Heart left ventricle (tissue), 16 donors: Measurements from ENCODE around the gene PSMB10. TPM values are rescaled to one million over a fixed set of nuclear protein-coding genes. Genes with fewer than 3 reads are reported as not detected.

Experiments
- ATAC-seq, 4 donors: fragments of 200-7000 bp; cut with Tn5 transposase; one replicate each; pipeline ENCODE4 v1.9.1; 2020 to 2022; ENCODE audit warnings: moderate library complexity in 4 of 4, mild to moderate bottlenecking in 3 of 4, moderate number of reproducible peaks in 1 of 4
- DNase-seq, 5 donors: peaks; one replicate each; pipeline ENCODE4 v3.0.0-alpha.2; 2020
- H3K27ac ChIP-seq, 12 donors: fragments of 200-600 bp; sonication (generic) in 4 of 12; one replicate each; pipeline versions ENCODE4 v1.5.0 to v1.8.0; 2016 to 2022; ENCODE audit warnings: mild to moderate bottlenecking in 2 of 12
- H3K27me3 ChIP-seq, 9 donors: fragments of 200-600 bp; sonication (generic) in 2 of 9; one replicate each; pipeline versions ENCODE4 v1.5.1 to v1.8.0; 2016 to 2022; ENCODE audit warnings: mild to moderate bottlenecking in 3 of 9
- H3K36me3 ChIP-seq, 9 donors: fragments of 200-600 bp; sonication (generic) in 2 of 9; one replicate each; pipeline versions ENCODE4 v1.5.0 to v1.8.0; 2018 to 2022; ENCODE audit warnings: mild to moderate bottlenecking in 2 of 9
- H3K4me1 ChIP-seq, 12 donors: fragments of 200-600 bp; sonication (generic) in 4 of 12; one replicate each; pipeline versions ENCODE4 v1.5.0 to v1.8.0; 2016 to 2022; ENCODE audit warnings: mild to moderate bottlenecking in 3 of 12
- H3K4me3 ChIP-seq, 12 donors: fragments of 200-600 bp; sonication (generic) in 4 of 12; one replicate each; pipeline versions ENCODE4 v1.5.0 to v1.8.0; 2017 to 2022; ENCODE audit warnings: mild to moderate bottlenecking in 9 of 12, moderate library complexity in 4 of 12
- H3K9me3 ChIP-seq, 12 donors: fragments of 200-600 bp; sonication (generic) in 4 of 12; one replicate each; pipeline versions ENCODE4 v1.5.0 to v1.8.0; 2016 to 2022; ENCODE audit warnings: mild to moderate bottlenecking in 1 of 12
- POLR2A ChIP-seq, 2 donors: fragments of 450-650 bp; IDR thresholded peaks; one replicate each; pipeline ENCODE4 v1.6.1; 2017; ENCODE audit warnings: antibody characterized with exemption in 2 of 2, mild to moderate bottlenecking in 2 of 2, moderate library complexity in 2 of 2
- WGBS, 4 donors: extraction: QIAGEN DNeasy Blood & Tissue Kit in 2 of 4; methylation state at CpG; one replicate each; pipeline versions ENCODE4 v1.1.5 to v1.1.7; 2013 to 2018; 5-methylcytosine and 5-hydroxymethylcytosine counted together
- intact Hi-C, 10 donors: fragments of 100-400 bp; cut with DNase I; formaldehyde crosslinking; loops; one replicate each; pipeline versions ENCODE4 v1.11.1 to v1.14.2; 2022
- polyA plus RNA-seq, 2 donors: library from polyadenylated mRNA; stranded (reverse); fragments of 200-250 nt; gene quantifications; one replicate each; pipeline ENCODE4 v1.2.3, GENCODE V29; 2013
- total RNA-seq, 9 donors: library from RNA; depleted of rRNA in 2 of 9; stranded (reverse); fragments of >200 nt in 2 of 9; fragmentation: NEBNext Ultra II Directional in 3 of 9; extraction: Animal tissue kit (Norgen Biotek cat#: 25700) in 3 of 9; gene quantifications; one replicate each; pipeline versions ENCODE4 v1.1.0 to v1.2.4, GENCODE V29; 2016 to 2023
- TF ChIP-seq, protein P1 (sequence below), 12 donors: fragments of 200-600 bp; sonication (generic) in 4 of 12; IDR thresholded peaks; one replicate each; pipeline versions ENCODE4 v1.5.0 to v1.8.0; 2018 to 2022; ENCODE audit warnings: antibody characterized with exemption in 12 of 12, mild to moderate bottlenecking in 5 of 12
- donor health status: ischemic (EF 13 %, LVEDD 7.1; RV severe dilation, severe dysfunction).
- donor health status: healthy with polysubstance abuse.
- donor health status: DM: no; HTN: yes; CAD: no.
- donor health status: DM: no; HTN: no; CAD: no.
- donor health status: ischemic (EF 25% LVEDD 6.9; RV normal size, moderate dysfunction).
- donor health status: ischemic (EF 25% LVEDD 5.7; RV mildly dilated, moderate dysfunction).
- donor health status: healthy.
- donor health status: DM: yes; HTN: yes; CAD: no.
- donor health status: ischemic (EF 35%, LVEDD 5.7; RV mildly dilated, moderate dysfunction).
- donor health status: nonischemic (EF 11% LVEDD 7.7; RV severe dilation, severe dysfunction).
- donor health status: DM: yes; HTN: yes; CAD: no.
- donor health status: PGD.
- donor health status: ischemic (EF 29% LVEDD 5.4; RV normal size, mild dysfunction).
- donor health status: nonischemic (EF 23%, LVEDD 6.1; RV moderate dilation, normal function).

PSMB10 gene
- total and polyA plus RNA-seq, 11 donors = 39.4 to 182 (median 60.5) TPM

DNA sequence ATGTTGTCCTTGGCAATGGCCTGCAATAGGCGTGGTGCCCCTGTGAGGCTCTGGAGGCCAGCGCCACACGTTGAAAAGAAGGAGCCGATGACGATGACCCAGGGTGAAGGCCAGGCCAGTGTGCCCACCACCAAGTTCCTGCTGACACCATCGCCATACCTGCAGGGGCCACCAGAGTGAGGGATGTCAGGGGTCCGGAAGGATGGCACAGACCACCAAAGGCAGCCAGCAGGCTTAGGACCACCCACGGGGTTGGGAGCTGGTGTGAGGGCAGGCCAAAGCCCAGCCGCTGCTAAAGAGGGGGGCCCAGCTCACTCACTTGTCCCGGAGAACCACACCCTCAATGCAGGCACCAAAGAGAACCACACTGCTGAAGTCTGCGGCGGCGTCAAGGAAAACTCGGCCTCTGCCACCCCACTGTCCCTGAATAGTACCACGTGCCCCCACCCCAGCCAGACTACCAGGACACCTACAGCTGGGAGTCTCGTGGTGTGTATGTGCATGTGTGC lies 13.7 kb upstream of the PSMB10 start:
- WGBS, 4 donors = 85 to 95% (median 88%) methylated on average over 11 to 16 of the region's 16 CpGs
- DNase-seq = peak in 1 of 5 donors; percentile 6

DNA sequence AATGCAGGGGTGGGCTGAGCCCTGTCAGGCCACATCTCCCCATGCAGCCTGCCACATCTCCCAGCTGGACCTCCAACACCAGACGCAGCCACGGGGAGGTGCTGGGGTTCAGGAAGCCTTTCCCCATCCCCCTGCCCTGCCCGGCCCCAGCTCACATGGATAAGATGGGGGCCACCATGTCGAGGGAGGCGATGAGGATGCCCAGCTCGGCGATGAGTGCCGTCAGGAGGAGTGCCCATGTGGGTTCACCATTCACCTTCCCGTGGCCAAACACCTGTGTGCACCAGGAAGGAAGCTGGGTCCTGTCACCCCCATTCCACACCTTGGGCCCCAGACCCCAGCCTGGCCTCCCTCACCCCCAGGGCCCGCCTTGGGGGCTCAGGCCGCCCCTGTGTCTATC lies 13.0 kb upstream of the PSMB10 start:
- DNase-seq (peak in 1 of 5 donors; percentile 7), ATAC-seq (no peak)
- Histone ChIP-seq H3K4me1 (peaks cover 2 to 57% (median 27%) of the 10 kb centered on the region in 12 donors), H3K27me3 (no peaks in the 10 kb centered on the region), H3K9me3 (no peaks in the 10 kb centered on the region), H3K36me3 (peaks cover 15 to 100% (median 100%) of the 10 kb centered on the region in 9 donors), H3K4me3 (no peak overlapping the region), H3K27ac (no peak overlapping the region)
- 87 to 100% (median 90%) methylated on average over 1 to 11 of the region's 11 CpGs for WGBS, 4 donors
- intact Hi-C loops = no loop called here
- TF ChIP-seq, protein P1, sequence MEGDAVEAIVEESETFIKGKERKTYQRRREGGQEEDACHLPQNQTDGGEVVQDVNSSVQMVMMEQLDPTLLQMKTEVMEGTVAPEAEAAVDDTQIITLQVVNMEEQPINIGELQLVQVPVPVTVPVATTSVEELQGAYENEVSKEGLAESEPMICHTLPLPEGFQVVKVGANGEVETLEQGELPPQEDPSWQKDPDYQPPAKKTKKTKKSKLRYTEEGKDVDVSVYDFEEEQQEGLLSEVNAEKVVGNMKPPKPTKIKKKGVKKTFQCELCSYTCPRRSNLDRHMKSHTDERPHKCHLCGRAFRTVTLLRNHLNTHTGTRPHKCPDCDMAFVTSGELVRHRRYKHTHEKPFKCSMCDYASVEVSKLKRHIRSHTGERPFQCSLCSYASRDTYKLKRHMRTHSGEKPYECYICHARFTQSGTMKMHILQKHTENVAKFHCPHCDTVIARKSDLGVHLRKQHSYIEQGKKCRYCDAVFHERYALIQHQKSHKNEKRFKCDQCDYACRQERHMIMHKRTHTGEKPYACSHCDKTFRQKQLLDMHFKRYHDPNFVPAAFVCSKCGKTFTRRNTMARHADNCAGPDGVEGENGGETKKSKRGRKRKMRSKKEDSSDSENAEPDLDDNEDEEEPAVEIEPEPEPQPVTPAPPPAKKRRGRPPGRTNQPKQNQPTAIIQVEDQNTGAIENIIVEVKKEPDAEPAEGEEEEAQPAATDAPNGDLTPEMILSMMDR (IDR thresholded peaks at IDR 0.05) = no peak
- TF ChIP-seq POLR2A (IDR thresholded peaks at IDR 0.05) = no peak

More for the DNA sequence above, 13.7 kb upstream of the PSMB10 start:
- peaks cover 13 to 100% (median 100%) of the 10 kb centered on the region in 9 donors for H3K36me3 ChIP-seq
- ATAC-seq = no peak
- H3K4me1 ChIP-seq = peaks cover 0 to 55% (median 21%) of the 10 kb centered on the region in 12 donors
- no peak overlapping the region for H3K27ac ChIP-seq
- H3K9me3 ChIP-seq = no peaks in the 10 kb centered on the region
- TF ChIP-seq, protein P1 (IDR thresholded peaks at IDR 0.05) = no peak
- no peak for TF ChIP-seq POLR2A (IDR thresholded peaks at IDR 0.05)
- no peak overlapping the region for H3K4me3 ChIP-seq
- no peaks in the 10 kb centered on the region for H3K27me3 ChIP-seq
- intact Hi-C loops = no loop called here

DNA sequence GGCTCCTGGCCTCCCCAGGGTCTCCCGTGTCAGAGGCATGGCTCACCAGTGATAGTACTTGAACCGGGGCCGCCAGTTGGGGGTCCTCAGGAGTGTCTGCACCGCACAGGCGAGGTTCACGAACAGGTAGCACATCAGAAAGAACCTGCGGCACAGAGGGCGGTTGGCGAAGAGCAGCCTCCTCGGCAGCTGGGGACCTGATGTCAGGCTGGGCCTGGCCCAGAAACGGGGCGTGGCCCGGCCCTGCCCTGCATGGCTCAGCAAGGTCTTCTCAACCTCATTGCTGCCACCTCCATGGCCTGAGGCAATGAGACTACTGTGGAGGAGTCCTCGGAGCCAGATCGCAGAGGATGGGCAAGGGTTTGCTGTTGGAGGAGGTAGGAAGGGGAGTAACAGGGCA lies 11.4 kb upstream of the PSMB10 start:
- ATAC-seq (no peak), DNase-seq (no peak)
- WGBS, 4 donors = 89 to 95% (median 94%) methylated on average over 12 to 15 of the region's 15 CpGs
- intact Hi-C loops = no loop called here
- Histone ChIP-seq H3K4me3 (no peak overlapping the region), H3K36me3 (peaks cover 15 to 100% (median 98%) of the 10 kb centered on the region in 9 donors), H3K4me1 (peaks cover 4 to 64% (median 41%) of the 10 kb centered on the region in 12 donors), H3K27ac (peak overlapping the region in 2 of 12 donors; percentile 8 to 16), H3K27me3 (no peaks in the 10 kb centered on the region), H3K9me3 (no peaks in the 10 kb centered on the region)
- TF ChIP-seq, protein P1 (IDR thresholded peaks at IDR 0.05) = no peak
- no peak for TF ChIP-seq POLR2A (IDR thresholded peaks at IDR 0.05)

DNA sequence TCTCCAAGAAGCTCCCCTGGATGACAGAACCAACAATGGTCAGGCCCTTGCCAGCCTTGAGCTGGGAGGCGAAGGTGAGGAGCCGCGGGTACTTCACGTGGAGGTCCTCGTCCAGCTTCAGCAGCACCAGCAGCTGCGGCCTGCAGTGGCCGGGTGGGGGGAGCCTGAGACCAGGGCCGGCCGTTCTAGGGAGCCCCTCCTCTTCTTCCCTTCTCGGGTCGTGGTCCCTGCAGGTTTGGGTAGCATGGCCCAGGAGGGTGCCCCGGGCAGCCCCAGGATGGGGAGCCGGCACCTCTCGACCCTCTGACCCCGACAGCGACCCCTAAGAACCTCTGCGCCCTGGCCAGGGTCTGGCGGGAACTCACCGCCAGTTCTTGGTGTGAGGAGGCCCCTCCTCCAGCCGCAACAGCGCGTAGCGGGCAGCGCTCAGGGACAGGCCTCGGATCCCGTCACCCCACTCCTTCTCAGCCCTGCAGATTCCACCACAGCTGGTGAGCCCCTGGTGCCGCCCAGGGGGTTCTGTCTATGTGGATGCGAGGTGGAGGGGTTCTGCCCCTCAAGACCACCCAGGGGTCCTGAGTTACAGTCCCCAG lies 10.4 kb upstream of the PSMB10 start:
- WGBS, 4 donors = 92 to 93% (median 93%) methylated on average over 17 to 28 of the region's 28 CpGs
- no peak for ATAC-seq
- DNase-seq = no peak
- H3K27me3 ChIP-seq = no peaks in the 10 kb centered on the region
- no peak overlapping the region for H3K4me3 ChIP-seq
- intact Hi-C loops = no loop called here
- TF ChIP-seq POLR2A (IDR thresholded peaks at IDR 0.05) = no peak
- TF ChIP-seq, protein P1 (IDR thresholded peaks at IDR 0.05) = no peak
- peak overlapping the region in 4 of 12 donors; percentile 18 to 64 (median 34) for H3K27ac ChIP-seq
- H3K9me3 ChIP-seq = no peaks in the 10 kb centered on the region
- peaks cover 15 to 100% (median 98%) of the 10 kb centered on the region in 9 donors for H3K36me3 ChIP-seq
- peaks cover 4 to 70% (median 42%) of the 10 kb centered on the region in 12 donors for H3K4me1 ChIP-seq
